HG03095 (cell line): ENCODE measurements around the gene TMEM200B.
"Not testable (repeated sequence)": the region's sequence is repeated elsewhere in the genome, so short reads cannot be mapped to it uniquely, and the experiment has no call there.

Experiments used
- ATAC-seq: cut with Tn5 transposase; IDR thresholded peaks from one replicate; pipeline ENCODE4 v1.9.1; 2021; ENCODE audit warnings: moderate library complexity; ENCODE audit not compliant: unreplicated experiment

The TMEM200B gene

GRCh38 chr1:29123887-29124365, at the start of gene TMEM200B:
Gene TMEM200B, minus strand, starts transcription at chr1:29123903. Its CDS starts 2,075 bp downstream, at chr1:29121828.
- ATAC-seq, result no peak

DNA sequence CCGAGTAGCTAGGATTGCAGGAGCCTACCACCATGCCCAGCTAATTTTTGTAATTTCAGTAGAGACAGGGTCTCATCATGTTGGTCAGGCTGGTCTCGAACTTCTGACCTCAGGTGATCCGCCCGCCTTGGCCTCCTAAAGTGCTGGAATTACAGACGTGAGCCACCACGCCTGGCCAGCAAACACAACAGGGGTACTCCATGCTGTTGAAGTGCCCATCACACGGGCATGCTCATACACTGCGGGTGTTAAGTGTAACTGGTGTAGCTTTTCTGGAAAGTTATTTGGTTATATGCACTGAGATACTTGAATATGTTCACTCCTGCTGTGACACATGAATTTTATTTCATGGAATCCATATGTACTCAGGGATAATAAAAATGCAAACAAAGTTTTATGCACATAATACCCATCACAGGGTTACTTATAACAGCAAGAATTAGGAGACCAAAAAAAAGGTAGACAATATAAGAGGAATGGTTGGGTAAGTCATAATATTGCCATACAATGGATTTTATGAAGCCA, 48.8 kb upstream of the TMEM200B start:
- no peak for ATAC-seq

DNA sequence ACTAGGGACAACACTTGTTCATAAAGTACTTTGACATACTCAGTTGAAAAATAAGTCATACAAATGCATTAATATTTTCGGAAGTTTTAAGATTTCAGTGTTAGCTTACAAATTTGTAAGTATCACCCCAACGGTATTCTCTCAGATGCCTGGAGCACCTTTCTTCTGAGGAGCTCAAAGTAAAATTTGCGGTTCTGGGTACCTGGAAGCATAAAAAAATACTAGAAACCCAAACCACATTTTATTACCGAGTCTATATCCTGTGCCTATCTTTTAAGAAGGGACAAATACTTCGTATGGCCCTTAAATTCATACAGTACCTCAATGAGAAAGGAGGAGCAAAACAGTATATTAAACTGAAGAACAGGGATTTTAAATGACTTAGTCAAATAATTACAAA, 47.8 kb upstream of the TMEM200B start:
- no peak for ATAC-seq

DNA sequence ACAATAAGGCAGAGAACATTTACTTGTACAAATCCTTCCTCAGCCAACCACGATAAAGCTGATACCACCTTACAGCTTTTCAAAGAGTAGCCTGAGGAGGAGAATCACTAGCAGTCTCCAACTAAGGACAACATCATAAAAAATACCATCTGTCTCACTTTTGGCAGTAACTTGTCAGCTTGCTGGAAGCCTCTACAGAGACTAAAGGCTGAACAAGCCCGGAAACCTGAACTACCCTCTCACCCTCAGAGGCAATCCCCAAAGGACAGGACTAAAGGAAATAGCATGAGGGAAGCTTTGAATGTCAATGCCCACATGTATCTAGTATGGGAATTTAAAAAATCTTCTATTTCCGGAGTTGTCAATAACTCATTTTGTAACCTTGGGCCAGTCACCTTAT, 47.4 kb upstream of the TMEM200B start:
- ATAC-seq, result no peak

DNA sequence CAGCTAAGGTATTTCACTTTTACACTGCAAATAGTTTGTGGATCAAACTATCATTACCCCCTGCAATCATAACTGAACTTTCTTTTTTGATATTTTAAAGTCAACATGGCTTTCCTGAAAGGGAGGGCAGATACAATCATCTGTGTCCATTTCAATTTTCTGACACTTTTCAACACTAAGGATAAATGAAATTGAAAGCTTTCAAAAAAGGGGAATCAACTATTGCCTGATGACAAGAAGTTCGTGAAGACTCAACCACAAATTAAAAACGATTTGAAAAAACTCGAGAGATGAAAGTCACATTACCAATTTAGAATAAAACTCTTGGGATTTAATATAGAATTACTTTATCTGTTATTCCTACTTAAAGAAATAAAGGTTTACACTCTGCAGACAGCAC, 46.3 kb upstream of the TMEM200B start:
- ATAC-seq, result no peak

GRCh38 chr1:29167904-29168303, 44.2 kb upstream of the TMEM200B start:
- no peak for ATAC-seq

GRCh38 chr1:29166291-29166878, 42.7 kb upstream of the TMEM200B start:
- no peak for ATAC-seq

DNA sequence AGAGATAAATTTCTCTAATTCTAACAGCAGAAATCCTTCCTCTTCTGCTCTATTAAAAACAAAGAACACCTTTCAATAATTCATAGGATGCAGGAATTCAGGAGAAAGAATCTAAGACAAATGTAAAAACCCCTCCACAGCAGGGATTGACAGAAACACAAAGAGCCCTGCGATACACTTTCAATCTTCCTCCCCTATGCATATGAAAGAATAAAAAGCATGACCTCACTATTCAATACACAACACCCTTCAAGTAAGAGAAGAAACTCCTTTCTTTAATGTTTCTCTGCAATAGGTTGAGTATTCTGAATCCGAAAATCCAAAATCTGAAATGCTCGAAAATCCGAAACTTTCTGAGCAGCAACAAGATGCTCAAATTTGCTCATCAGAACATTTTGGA, 40.9 kb upstream of the TMEM200B start:
- ATAC-seq, result no peak

DNA sequence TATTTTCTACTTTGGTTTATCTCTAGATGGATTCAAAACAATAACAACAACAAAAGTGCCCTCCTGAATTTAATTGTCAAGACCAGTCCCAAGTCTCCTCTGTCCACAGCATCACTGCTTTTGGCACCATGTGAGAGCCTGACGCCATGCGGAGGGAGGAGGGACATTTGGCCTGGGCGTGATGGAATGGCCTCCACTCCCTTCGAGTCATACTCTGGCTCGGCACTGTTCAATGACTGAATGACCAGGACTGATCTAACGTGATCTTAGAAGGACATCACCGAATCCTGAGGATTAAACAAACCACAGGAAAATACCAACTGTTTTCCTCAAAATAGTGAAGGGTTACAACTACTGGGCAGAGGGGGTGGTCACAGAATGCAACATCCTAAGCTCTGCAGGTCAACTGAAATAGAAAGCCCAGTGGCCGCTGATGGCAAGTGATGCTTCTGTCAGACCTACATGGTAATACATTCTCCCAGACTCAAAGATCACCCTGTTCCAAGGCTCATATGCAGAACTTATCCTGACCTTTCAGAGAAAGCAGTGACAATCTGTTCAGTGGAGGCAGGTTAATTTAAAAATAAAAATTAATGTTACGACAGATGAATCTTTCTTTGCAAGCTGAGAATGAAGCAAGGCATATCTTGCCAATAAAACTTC, 38.9 kb upstream of the TMEM200B start:
- no peak for ATAC-seq

- no peak for ATAC-seq
Observed at GRCh38 chr1:29162025-29162424, 38.3 kb upstream of the TMEM200B start.

- no peak for ATAC-seq
Observed at GRCh38 chr1:29159773-29160172, 36.1 kb upstream of the TMEM200B start.

DNA sequence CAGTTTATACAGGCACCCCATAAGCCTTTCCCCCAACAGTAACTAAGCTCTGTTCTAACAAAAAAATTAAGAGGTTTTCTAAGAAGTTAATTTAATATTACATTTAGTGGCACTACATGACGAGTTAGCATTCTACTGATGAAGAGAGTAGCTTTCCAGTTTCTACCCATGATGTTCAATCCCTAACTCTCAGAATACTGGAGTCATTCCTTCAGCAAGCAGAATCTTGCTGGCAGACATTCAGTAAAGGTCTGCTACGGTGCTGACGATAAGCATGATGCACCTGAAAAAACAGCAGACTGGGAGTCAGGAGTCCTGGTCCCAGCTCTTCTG, 33.5 kb upstream of the TMEM200B start:
- ATAC-seq, result no peak

- ATAC-seq, result no peak
Observed at GRCh38 chr1:29156543-29157268, 33.0 kb upstream of the TMEM200B start.

GRCh38 chr1:29152046-29152805, 28.5 kb upstream of the TMEM200B start:
- ATAC-seq, result no peak

DNA sequence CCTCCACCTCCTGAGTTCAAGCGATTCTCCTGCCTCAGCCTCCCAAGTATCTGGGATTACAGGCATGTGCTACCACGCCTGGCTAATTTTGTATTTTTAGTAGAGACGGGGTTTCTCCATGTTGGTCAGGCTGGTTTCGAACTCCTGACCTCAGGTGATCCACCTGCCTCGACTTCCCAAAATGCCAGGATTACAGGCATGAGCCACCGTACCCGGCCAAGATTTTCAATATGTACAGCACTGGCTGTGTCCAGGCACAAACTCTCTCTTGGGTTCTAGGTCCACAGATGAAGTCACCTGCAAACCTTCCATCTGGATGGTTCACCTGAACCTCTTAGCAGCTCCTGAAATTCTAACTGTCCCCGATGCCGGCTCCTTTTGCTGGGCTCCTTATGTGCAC, 26.6 kb upstream of the TMEM200B start:
- not testable (repeated sequence) for ATAC-seq

- ATAC-seq, result no peak
Observed at GRCh38 chr1:29148656-29149491, 25.2 kb upstream of the TMEM200B start.

DNA sequence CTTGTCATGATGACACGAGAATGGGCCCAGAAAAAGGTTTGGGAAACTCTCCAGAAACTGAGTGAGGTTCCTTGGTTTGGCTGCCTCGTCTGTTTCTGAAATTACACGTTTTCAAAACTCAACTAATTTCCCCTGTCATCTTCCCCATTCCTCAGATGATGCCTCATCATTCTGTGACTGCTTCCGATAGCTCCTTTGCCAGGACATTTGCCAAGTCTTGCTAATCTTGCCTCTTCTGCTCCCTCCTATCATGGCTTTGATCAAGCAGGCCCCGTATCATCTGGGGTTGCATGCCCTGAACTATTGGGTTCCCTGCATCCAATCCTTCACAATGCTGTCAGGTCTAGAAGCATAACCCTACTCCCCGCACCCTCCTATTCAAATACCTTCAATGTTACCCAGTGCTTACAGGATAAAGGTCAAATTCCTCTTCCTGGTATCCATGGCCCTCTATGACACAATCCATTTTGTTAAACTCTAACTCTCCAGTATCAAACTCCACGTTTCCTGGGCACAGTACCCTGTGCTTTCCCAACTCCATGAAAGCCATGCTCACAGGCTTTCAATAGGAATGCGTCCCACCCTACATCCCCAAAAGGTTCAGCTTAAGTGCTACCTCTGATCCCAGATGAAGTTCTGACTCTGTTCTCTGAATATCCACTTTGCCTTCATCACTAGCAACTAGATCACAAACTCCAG, 22.2 kb upstream of the TMEM200B start:
- ATAC-seq, result no peak

DNA sequence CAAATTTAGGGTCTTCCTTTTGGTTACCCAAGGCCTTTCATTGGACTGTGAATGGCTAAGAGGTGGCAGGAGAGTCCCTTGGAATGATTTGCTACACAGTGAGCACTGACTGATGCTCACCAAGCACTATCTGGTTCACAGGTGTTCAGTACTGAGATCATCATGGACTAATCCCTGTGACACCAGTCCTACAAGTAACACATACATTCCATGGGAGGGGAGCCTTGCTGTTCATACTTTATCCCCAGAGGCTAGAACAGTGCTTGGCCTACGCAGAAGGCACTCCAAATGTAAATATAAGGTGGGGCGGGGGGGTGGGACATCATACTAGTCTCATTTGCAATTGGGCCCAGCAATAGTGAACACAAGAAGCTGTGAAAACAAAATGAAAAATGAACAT, 20.5 kb upstream of the TMEM200B start:
- ATAC-seq, result no peak

GRCh38 chr1:29142714-29143113, 19.0 kb upstream of the TMEM200B start:
- no peak for ATAC-seq

DNA sequence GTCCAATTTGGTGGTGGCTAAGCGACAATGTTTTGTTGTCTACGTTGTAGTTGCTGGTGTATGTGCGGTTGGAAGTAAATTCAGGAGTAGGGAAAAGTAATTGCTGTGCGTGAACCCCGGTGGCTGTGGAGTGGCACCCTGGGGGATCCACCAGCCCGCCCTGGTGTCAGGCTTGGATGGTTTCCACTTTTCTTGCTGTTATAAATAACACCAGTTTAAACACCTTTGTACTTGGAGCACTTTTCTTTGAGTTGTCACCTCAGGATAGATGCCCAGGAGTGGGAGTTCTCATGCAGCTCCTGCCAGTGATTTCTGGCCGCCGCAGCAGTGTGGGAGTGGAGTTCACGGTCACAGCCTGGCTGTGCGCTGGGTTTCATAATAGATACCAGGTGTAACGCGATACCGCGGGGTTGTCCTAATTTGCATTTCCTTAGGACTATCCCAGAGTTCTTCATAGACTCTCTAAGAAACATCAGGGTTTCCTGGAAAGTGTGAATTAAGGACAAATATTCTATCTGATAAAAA, 12.8 kb upstream of the TMEM200B start:
- ATAC-seq, result no peak
